ENCODE results near the gene IQGAP2. TPM values are rescaled to one million over a fixed set of nuclear protein-coding genes. Genes with fewer than 3 reads are reported as not detected.

The IQGAP2 gene
- total and polyA plus RNA-seq, 2 of the 8 experiments (the other 6 are each of a cell fraction or from before 2014, with no cell fraction given) = 19.7 to 66.0 TPM

DNA sequence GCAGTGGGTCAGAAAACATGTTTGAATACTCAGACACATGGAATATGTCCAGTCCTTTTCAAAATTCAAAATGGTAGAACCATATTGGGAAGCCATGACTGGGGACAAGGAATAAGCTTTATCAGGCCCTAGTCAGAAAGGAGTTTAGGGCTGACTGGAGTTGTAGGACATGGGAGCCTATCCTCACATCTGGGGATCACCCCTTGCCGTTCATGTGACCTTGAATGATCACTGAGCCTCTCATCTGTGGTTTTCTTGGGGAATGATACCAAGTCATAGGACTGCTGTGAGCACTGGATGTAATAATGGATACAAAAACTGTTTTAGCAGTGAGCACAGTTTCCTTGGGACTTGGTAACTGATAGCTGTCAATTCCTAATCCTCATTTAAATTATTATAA lies 84.7 kb downstream of the IQGAP2 start:
- H2BK5ac ChIP-seq (ENCODE audit: low read depth, low read length) = no peak overlapping the region; the same call in 1 of the 2 replicates
- FAIRE-seq = no peak
- TF ChIP-seq, protein P1, sequence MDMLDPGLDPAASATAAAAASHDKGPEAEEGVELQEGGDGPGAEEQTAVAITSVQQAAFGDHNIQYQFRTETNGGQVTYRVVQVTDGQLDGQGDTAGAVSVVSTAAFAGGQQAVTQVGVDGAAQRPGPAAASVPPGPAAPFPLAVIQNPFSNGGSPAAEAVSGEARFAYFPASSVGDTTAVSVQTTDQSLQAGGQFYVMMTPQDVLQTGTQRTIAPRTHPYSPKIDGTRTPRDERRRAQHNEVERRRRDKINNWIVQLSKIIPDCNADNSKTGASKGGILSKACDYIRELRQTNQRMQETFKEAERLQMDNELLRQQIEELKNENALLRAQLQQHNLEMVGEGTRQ (IDR thresholded peaks at IDR 0.05; ENCODE audit: low read length) = no peak
- TF ChIP-seq FOSL1 (IDR thresholded peaks at IDR 0.05; ENCODE audit: insufficient read depth, low read depth, low read length) (no peak), ATF3 (IDR thresholded peaks at IDR 0.05; ENCODE audit: insufficient read depth, low read depth, low read length) (no peak), YY1 (IDR thresholded peaks at IDR 0.05; ENCODE audit: low read depth, low read length) (no peak), CREB1 (IDR thresholded peaks at IDR 0.05) (no peak), ZNF274 (IDR thresholded peaks at IDR 0.05; ENCODE audit: borderline replicate concordance, extremely low read depth, low read length) (no peak), GABPA (IDR thresholded peaks at IDR 0.05; ENCODE audit: borderline replicate concordance, insufficient read depth, low read length) (no peak), CTCF (IDR thresholded peaks at IDR 0.05; ENCODE audit: control extremely low read depth in 1 of 3, insufficient read depth in 1 of 3, low read depth in 1 of 3, low read length in 3 of 3) (no peak)
- TF ChIP-seq, protein P2, sequence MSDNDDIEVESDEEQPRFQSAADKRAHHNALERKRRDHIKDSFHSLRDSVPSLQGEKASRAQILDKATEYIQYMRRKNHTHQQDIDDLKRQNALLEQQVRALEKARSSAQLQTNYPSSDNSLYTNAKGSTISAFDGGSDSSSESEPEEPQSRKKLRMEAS (IDR thresholded peaks at IDR 0.05) = no peak

More for the DNA sequence above, 84.7 kb downstream of the IQGAP2 start:
- ChIA-PET POLR2A (ENCODE audit: partially characterized antibody) (interaction anchor here (1.0 to 1.1 kb wide), 2 partner anchors 9 to 12 kb away, joined by 3 read pairs; no protein-coding TSS in a partner anchor), CTCF (ENCODE audit: partially characterized antibody) (interaction anchor here (0.6 to 1.9 kb wide), 8 partner anchors 7 to 173 kb away, joined by 3 to 5 read pairs (median 3); partner anchors contain the start of gene IQGAP2)
- DNase-seq (ENCODE audit: low read depth in 1 of 2, low spot score in 2 of 2) = no peak
- H2AK5ac ChIP-seq (ENCODE audit: low read depth, low read length) = peak overlapping the region; percentile 75; the same call in 1 of the 2 replicates
- peaks cover 0 to 37% of the 10 kb centered on the region in 2 experiments; a peak in 2 of 4 replicates for H3K79me2 ChIP-seq (ENCODE audit: control insufficient read depth in 1 of 2, insufficient read depth in 2 of 2, low read length in 2 of 2)
- H3K56ac ChIP-seq (replicated peaks; ENCODE audit: insufficient read length, low read depth, low read length) = no peak overlapping the region
- peak overlapping the region; percentile 89 for H4K91ac ChIP-seq (replicated peaks; ENCODE audit: insufficient read length, low read length)
- peaks cover 5% of the 10 kb centered on the region; the same call in 1 of the 2 replicates for H3K79me1 ChIP-seq (ENCODE audit: low read depth, low read length)
- H3K36me3 ChIP-seq (ENCODE audit: control insufficient read depth in 2 of 4, insufficient read depth in 4 of 4, low read length in 3 of 4) = no peaks in the 10 kb centered on the region
- H3K18ac ChIP-seq (ENCODE audit: extremely low read depth, low read length) = peak overlapping the region; percentile 41
- H3K4me2 ChIP-seq (ENCODE audit: insufficient read depth in 1 of 2, low read depth in 2 of 2, low read length in 2 of 2) = no peak overlapping the region
- no peak overlapping the region for H3K4ac ChIP-seq (replicated peaks; ENCODE audit: insufficient read length, low read depth, low read length)
- no peaks in the 10 kb centered on the region for H3K27me3 ChIP-seq (replicated peaks in 1 of 4; ENCODE audit: control insufficient read depth in 3 of 4, extremely low read depth in 1 of 4, insufficient read depth in 3 of 4, low read length in 3 of 4)
- no peak overlapping the region for H3K9ac ChIP-seq (replicated peaks in 1 of 4; ENCODE audit: extremely low read depth in 1 of 4, low read depth in 3 of 4, low read length in 3 of 4)
- peaks cover 10 to 46% (median 38%) of the 10 kb centered on the region in 4 experiments for H3K4me1 ChIP-seq (replicated peaks in 1 of 4; ENCODE audit: control insufficient read depth in 3 of 4, insufficient read depth in 4 of 4, low read length in 3 of 4)
- peaks cover 2% of the 10 kb centered on the region; the same call in 1 of the 2 replicates for H3K23me2 ChIP-seq (ENCODE audit: low read depth, low read length)
- H3K9me3 ChIP-seq (ENCODE audit: insufficient read depth in 2 of 2, low read depth in 1 of 2, low read length in 1 of 2) = no peaks in the 10 kb centered on the region
- H3K4me3 ChIP-seq (ENCODE audit: extremely low read depth in 1 of 4, insufficient read depth in 2 of 4, low read depth in 3 of 4, low read length in 4 of 4) = no peak overlapping the region
- peak overlapping the region; percentile 7 for H4K5ac ChIP-seq (ENCODE audit: insufficient read length, low read depth, low read length)
- no peak overlapping the region for H2AFZ ChIP-seq (ENCODE audit: low read length)
- peak overlapping the region; percentile 62 for H2BK120ac ChIP-seq (replicated peaks; ENCODE audit: low read depth, low read length)
- no peak overlapping the region for H2BK15ac ChIP-seq (ENCODE audit: low read length)
- H3K27ac ChIP-seq (ENCODE audit: low read depth, low read length) = no peak overlapping the region
- no peaks in the 10 kb centered on the region for H4K20me1 ChIP-seq (replicated peaks in 1 of 2; ENCODE audit: control insufficient read depth in 1 of 2, insufficient read depth in 2 of 2, low read length in 2 of 2)
- no peak overlapping the region for H3K23ac ChIP-seq (ENCODE audit: insufficient read length)
- H2BK12ac ChIP-seq (ENCODE audit: low read depth, low read length) = peak overlapping the region; percentile 10; the same call in 1 of the 2 replicates
- H2BK20ac ChIP-seq (ENCODE audit: low read length) = peak overlapping the region; percentile 84
- no peak overlapping the region for H4K8ac ChIP-seq (ENCODE audit: extremely low read depth, insufficient read depth, low read length)
- 91% methylated on average over 1 of the region's 1 CpG; no CpG with 5 or more reads in 1 of the 2 experiments for WGBS, 2 experiments (ENCODE audit: extremely low coverage in 1 of 2, insufficient coverage in 1 of 2, insufficient read length in 1 of 2, insufficient replicate concordance in 2 of 2, low coverage in 1 of 2, low lambda C conversion rate in 2 of 2, missing lambda C conversion rate in 1 of 2)
- H3K14ac ChIP-seq (ENCODE audit: insufficient read length) = no peak overlapping the region

Data from H1 (cell line).